Middle frontal gyrus (tissue), 1 donor: ENCODE results near the gene TNXB.

ENCODE experiments used
- DNase-seq: peaks from one replicate; pipeline ENCODE4 v3.0.0-alpha.2; 2015; ENCODE audit warnings: low spot score; ENCODE audit errors: extremely low spot score

Gene TNXB, protein sequence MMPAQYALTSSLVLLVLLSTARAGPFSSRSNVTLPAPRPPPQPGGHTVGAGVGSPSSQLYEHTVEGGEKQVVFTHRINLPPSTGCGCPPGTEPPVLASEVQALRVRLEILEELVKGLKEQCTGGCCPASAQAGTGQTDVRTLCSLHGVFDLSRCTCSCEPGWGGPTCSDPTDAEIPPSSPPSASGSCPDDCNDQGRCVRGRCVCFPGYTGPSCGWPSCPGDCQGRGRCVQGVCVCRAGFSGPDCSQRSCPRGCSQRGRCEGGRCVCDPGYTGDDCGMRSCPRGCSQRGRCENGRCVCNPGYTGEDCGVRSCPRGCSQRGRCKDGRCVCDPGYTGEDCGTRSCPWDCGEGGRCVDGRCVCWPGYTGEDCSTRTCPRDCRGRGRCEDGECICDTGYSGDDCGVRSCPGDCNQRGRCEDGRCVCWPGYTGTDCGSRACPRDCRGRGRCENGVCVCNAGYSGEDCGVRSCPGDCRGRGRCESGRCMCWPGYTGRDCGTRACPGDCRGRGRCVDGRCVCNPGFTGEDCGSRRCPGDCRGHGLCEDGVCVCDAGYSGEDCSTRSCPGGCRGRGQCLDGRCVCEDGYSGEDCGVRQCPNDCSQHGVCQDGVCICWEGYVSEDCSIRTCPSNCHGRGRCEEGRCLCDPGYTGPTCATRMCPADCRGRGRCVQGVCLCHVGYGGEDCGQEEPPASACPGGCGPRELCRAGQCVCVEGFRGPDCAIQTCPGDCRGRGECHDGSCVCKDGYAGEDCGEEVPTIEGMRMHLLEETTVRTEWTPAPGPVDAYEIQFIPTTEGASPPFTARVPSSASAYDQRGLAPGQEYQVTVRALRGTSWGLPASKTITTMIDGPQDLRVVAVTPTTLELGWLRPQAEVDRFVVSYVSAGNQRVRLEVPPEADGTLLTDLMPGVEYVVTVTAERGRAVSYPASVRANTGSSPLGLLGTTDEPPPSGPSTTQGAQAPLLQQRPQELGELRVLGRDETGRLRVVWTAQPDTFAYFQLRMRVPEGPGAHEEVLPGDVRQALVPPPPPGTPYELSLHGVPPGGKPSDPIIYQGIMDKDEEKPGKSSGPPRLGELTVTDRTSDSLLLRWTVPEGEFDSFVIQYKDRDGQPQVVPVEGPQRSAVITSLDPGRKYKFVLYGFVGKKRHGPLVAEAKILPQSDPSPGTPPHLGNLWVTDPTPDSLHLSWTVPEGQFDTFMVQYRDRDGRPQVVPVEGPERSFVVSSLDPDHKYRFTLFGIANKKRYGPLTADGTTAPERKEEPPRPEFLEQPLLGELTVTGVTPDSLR (N-terminal part only)

DNA sequence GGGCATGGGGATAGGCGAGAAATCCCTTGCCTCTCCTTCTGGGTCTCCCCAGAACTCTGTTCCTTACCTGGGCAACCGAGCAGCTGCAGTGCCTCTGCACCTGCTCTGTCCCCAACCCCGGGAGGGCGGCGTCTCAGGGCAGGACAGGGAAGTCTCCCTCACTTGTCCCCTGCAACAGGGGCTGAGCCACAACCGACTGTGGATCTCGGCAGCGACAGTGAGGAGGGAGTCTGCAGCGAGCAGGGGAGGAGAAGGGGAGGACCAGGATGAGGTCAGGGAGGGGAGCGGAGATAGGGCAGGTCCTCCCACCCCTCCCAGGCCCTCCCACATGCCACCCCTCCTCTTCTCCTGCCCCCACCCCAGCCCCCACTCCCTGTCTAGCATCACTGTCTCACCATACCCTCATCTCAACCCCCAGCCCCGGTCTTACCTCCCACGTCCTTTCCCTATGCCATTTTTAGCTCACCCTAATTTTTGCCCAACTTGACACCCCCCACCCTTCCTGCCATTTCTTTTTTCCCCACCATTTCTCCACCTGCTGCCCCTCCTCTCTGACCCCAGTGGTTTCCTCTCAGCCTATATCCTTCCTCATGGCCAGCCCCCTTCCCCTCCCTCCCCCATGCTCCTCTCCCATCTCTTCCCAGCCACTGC is at the start of gene TNXB:
TSS of gene TNXB (minus strand) at position 225 of the 651 bp plus-strand sequence. CDS start 11,140 bp downstream, outside the sequence.
- DNase-seq = no peak

DNA sequence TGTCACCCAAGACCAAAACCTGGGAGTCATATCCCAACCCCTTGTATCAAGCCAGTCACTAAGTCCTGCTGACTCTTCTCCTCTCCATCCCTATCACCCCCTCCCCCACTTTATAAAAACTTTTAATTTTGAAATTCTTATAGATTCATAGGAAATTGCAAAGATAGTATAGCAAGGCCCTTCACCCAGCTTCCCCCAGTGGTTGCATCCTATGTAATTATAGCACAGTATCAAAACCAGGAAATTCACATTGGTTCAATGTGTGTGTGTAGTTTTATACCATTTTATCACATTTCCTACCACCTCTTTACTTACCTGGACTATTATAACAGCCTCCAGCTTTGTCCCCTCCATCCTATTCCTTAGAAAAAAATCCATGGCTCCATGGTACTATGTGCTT is 48.9 kb upstream of the TNXB start:
- DNase-seq = no peak

DNA sequence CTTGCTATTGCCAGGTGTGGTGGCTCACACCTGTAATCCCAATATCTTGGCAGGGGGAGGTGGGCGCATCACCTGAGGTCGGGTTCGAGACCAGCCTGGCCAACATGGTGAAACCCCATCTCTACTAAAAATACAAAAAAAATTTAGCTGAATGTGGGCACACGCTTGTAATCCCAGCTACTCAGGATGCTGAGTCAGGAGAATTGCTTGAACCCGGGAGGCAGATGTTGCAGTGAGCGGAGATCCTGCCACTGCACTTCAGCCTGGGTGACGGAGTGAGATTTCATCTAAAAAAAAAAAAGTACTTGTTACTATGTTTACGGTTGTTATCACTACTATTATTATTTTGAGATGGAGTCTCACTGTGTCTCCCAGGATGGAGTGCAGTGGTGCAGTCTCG is 47.8 kb upstream of the TNXB start:
- DNase-seq = no peak

DNA sequence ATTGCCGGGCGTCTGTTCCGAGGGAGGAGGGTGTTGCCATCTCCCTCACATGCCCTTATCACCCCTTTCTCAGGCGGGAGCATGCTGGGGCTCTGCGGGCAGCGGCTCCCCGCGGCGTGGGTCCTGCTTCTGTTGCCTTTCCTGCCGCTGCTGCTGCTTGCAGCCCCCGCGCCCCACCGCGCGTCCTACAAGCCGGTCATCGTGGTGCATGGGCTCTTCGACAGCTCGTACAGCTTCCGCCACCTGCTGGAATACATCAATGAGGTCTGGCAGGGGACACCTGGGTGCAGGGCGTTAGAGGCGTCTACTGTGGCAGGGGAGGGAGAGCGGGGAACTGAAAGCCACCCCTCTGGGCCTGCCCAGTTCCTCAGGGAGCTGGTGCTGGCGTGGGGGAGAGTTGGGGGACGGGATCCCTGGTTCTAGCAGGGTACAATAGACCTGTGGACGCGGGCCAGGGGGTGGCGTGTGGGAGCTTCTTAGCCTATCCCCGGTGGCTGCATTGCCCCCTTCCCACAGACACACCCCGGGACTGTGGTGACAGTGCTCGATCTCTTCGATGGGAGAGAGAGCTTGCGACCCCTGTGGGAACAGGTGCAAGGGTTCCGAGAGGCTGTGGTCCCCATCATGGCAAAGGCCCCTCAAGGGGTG is 45.5 kb upstream of the TNXB start:
- no peak for DNase-seq

DNA sequence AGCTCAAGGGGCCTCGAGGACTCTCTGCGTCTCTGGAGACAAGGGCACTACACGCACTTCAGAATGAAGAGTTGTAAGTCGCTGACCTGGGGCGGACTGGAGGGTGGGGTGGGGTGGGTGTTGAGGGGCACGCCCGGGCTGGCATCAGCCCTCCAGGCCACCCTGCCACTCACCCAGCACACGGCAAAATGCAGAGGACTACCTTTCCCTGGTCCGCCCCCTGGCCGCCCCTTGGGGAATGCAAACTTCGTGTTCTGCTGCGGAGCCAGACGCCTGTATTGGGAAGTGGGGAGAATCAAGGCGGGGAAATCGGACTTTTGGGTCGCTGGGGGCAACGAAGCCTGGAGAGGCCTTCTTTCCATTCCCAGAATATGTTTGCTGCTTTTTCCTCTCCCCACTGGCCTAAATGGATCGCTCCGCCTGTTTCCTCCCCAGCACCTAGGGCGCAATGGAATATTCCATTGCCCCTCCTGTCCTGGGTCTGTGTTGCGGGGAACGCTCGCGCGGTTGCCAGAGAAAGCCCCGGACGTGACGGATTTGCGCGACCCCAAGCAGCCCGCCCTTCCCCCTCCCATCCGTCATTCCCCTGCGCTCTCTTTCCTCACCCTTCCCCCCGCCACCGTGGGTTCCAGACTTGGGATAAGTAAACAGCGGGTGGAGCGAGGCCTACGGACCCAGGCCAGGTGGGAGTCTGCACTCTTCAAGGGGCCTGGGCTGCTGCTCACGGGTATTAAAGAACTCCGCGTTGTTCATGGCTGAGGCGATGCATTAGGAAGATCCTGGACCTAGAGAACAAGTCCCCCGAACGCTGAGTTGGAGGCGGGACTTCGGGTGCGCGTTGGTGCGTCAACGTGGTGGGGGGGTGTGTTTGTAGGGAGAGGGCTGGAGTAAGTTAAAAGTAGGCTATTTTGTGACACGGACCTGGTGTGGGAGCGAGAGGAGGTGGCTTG is 44.7 kb upstream of the TNXB start, which contains the start of gene PPT2:
TSS of gene PPT2 (plus strand) at position 578 of the 950 bp plus-strand sequence. CDS start 454 bp downstream, outside the sequence.
- DNase-seq = peak; percentile 80

DNA sequence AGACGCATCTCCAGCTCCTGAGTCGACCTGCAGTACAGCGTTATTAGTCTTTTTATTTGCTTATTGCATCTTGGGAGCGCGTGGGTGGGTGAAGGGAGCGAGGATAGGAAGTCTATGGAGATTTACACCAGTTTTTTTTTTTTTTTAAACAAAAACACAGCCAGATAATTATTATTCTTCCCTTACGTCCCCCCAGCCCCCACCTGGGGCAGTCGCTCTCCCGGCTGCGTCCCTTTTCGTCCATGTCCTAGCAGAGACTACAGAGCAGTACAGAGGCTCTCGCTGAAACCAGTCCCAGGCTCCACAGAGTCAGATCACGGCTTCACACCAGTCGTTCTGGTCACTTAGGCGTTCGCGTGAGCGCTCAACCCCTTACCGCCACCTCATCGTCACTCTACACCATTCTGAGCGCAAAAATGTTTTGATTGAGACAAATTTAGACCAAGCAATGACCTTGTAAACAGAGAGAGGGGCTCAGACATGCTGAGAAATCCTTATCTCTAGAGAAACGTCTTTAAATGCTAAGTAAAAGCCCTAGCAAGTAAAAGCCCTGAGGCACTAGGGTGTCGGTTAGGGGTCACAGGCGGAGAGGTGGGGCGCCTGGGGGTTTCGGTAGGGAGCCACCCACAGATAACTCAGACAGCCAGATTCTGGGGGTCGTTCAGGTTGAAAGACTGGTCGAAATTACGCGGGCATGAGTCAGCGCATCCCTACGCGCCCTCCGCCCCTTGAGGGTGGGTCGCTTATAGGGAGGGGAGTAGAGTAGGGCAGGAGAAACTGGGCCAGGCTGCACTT is 43.8 kb upstream of the TNXB start:
- DNase-seq = no peak

DNA sequence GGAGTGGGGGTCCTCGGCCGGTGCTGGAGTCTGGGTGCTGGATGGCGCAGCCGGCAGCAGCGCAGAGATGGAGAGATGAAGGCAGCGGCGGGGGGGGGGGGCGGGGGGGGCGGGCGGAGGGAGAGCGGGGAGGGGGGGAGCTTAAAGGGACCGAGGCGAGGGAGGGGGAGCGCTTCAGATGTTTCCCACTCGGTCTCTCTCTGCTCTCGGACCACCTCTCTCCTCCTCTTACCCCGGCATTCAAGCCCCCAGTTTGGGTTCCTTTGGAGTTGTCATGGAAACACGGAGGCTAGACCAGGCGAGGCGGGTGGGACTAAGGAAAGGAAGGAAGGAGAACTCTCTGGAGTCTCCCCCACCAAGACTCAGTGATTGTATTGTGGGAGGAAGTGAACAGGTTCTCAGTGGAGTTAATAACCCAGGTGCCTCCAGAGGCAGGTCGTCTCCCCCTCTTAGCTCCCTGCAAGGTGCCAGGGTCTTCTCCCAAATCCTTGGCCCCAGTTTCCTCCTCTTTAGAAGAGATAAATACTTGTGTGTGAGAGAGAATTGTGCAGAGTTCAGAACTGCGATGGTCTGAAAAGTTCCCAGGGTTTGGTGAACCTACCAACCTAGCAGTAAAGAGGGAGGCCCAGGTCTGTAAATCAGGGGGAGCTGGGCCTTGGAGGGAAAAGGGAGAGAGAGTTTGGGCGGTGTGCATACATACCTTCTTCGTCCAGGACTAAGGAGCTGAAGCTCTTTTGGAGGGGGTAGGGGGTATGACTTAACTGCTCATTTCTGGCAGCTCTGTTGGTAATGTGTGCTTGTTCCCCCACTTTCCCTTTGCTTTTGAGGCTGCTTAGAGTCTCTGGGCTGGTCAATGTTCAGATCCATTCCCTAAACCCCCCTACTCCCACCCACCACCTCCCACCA is 43.0 kb upstream of the TNXB start, which contains the start of gene PRRT1:
TSS of gene PRRT1 (minus strand) at position 77 of the 906 bp plus-strand sequence. CDS start 112 bp downstream, outside the sequence.
- DNase-seq = no peak

DNA sequence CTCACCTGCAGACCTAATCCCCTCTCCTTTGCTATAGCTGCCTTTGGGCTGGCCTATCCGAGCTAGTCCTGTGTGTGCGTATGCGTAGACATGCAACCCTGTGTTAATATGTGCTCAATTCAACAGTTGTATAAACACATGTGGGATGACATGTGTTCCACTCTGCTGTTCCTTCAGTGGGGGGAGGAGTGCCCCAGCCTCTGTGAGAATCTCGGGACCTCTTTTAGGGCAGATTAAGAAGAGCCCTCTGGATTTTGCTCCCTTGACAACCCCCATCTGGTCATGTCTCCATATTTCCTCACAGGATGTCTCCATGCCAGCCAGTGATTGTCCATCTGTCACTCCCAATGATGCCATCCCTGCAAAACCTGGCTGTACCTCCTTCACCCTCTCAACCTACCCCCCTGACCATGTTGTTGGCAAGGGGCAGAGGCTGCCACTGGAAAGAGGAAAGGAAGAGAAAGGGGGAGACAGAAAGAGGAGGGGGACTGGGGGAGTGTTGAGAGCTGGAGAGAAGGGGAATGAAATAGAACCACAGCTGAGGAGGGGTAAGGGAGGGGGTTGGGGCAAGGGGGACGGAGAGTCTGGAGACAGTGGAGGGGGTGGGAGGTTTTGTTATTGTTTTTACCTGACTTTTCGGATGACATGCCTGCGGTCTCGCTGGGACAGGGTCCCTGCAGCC is 42.2 kb upstream of the TNXB start:
- no peak for DNase-seq

DNA sequence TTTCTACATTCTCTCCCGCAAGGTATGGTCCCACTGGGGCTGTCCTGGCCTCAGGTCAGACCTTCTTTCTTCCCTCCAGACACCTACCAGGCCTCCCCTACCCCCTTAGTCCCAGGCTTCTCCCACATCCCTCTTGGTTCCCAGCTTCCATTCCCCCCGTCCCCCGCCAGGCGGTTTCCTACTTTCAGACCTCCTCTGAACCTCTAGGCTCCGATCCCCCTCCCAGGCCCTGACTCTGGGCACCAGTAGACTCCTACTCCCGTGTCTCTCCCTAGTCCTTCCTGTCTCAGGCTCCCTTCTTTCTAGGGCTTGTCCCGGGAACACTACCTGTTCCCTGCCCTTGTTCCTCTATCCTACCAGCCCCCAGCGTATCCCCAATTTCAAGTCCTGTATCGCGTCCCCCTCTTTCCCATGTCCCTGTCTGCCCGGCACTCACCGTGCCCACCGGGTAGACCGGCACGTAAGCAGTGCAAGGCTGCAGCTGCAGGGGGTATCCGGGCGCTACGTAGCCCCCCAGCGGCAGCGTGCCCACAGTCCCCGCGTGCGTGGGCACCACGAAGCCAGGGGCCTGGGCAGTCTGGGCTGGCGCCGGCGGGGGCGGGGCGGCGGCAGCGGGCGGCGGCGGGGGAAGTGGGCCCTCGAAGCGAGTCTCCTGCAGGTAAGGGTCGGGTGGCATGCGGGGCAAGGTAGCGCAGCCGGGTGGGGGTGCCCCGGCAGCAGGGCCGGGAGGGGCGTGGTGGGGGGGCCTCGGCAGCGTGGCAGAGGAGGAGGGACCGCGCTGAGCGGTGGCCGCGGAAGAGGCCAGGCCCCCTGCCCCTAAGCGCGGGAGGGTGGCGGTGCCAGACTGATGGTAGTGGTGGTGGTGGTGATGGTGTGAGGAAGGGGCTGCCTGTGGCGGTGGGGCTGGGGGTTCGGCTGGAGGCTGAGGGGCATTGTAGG is 41.1 kb upstream of the TNXB start:
- DNase-seq = no peak

DNA sequence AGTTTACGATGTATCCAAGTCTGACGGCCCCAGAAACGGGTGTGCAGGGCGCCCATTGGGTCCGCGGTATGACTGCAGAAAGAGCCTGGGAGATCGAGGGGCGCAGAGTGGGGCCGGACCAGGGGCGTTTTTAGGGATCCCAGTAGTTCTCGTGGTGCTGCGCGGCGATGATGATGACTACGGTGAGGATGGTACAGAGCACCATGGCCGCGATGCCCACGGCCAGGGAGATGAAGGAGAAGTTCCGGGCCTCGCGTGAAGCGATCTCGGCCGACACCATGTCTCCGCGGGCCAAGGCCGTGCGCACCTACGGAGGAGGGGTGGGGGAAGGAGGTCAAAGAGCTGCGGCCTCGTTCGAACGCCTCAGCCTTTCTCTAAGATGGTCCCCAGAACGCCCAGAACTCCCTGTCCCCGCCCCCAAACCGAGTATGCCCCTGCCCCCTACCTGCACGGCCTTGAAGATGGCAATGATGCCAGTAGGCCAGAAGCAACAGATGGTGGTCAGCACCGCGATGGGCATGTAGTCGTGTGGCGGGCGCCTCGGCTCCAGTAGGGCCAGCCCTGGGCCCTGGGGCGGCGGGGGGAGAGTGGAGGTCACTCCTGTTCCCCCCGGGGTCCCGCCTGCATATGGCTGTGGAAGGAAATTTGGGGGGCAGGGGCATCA is 40.1 kb upstream of the TNXB start:
- DNase-seq = no peak

DNA sequence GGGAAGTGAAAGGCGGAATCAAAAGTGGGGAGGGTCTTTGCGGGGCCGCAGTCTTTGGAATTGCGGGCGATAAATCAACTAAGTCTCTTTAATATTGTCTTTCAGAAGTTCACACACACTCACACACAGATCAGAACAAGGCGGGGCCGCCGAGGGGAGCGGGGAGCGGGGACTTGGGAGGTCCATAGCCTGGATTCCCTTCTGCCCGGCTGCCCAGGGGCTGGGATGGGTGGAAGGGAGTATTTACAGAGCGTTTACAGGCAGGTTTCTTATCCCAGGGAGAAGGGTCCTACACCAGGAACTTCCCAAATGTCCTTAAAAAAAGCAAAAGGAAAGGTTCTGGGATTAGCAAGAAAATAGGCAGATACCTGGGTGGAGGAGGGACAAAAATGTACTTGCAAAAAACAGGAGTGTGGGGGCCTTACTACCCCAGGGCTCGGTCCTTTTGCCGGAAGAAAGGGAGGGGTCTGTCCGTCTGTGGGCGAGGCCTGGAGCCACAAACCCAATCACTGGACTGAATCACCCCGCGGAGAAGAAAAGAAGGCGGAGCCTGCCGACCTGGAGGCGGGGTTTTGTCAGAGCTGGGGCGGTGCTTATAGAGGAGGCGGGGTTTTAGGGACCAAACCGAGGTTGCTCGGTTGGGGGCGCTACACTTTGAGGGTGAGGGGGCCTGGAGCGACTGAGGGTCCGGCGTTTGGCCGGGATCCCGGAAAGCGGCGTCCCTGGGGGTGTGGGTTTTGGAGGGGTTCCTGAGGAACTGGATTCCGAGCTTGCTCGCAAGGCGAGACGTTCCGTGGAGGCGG is 39.4 kb upstream of the TNXB start:
- DNase-seq = no peak

DNA sequence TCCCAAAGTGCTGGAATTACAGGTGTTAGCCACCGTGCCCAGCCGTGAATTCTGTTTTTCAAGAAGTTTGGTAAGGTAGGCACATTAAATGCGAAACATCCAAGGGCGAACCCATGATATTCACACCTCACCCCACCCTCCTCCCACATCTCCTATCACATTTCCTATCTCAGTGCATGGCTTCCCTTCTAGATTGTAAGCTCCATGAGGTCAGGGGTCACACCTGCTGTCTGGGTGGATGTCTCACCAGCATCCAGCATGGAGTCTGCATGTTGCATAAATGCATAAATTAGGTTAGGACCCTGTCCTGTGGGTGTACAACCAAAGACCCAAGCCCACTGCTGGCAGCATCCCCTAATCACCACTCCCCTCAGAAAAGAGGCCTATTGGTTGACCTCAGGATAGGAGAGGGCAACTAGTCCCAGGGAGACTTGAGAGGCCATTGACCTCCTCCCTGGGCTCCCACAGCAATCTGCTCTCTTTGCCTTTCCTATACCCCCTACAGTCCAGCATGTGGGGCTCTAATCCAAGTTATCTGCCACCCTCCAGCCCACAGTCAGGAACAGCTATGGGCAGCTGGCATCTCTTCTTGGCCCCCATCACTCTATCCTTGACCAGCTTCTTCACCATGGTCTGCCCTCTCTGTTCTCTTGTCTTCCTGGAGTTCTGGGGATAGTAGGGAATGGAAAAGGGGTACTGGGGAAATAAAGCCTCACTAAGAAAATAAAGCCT is 38.4 kb upstream of the TNXB start:
- no peak for DNase-seq

DNA sequence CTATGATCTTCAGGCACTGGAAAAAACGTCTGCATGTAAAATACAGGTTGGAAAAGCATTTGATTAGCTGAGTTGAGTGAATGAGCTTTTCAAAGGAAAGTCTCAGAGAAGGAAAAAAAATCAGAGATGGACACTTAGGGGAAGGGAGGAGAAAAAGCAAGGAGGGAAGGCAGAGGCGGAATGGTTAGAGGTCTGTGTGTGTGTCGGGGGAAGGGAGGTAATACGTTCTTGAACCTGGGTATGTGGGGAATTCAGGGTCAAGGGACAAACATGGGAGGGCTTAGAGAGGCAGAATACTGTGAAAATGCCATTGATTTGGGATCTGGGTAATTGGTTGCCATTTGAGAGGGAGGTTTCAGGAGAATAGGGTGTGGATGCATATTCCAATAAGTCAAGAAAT is 37.5 kb upstream of the TNXB start:
- no peak for DNase-seq
